H1 (cell line): ENCODE data around the gene DOCK9. TPM values are rescaled to one million over a fixed set of nuclear protein-coding genes. Genes with fewer than 3 reads are reported as not detected.

ENCODE experiments used
- ATF2 ChIP-seq: IDR thresholded peaks from 2 replicates; pipeline ENCODE4 v1.6.1; 2012; ENCODE audit warnings: low read length, inconsistent platforms
- CHD2 ChIP-seq: IDR thresholded peaks from 2 replicates; pipeline ENCODE4 v1.6.1; 2012; ENCODE audit warnings: low read length, improper control_type of control experiment
- CTCF ChIP-seq, 3 experiments: IDR thresholded peaks; 1 replicate in 2 of 3; 2 replicates in 1 of 3; pipeline versions ENCODE4 v1.5.1 to v1.6.1; 2011; ENCODE audit warnings: low read length in 3 of 3, mild to moderate bottlenecking in 3 of 3, inconsistent platforms in 2 of 3, low read depth in 1 of 3, moderate library complexity in 1 of 3; ENCODE audit not compliant: insufficient read depth in 1 of 3; ENCODE audit errors: control extremely low read depth in 1 of 3
- EP300 ChIP-seq, 2 experiments: IDR thresholded peaks; 1 replicate in 1 of 2; 2 replicates in 1 of 2; pipeline ENCODE4 v1.6.1; 2011 to 2012; ENCODE audit warnings: low read depth in 2 of 2, low read length in 2 of 2, mild to moderate bottlenecking in 2 of 2, borderline replicate concordance in 1 of 2, inconsistent platforms in 1 of 2, moderate library complexity in 1 of 2
- HDAC2 ChIP-seq, 2 experiments: fragments of 300-600 bp in 1 of 2; sonication (generic) in 1 of 2; IDR thresholded peaks; 2 replicates each; pipeline ENCODE4 v1.6.1; 2011 to 2012; ENCODE audit warnings: low read depth in 2 of 2, low read length in 2 of 2, mild to moderate bottlenecking in 2 of 2, moderate library complexity in 2 of 2, borderline replicate concordance in 1 of 2, inconsistent platforms in 1 of 2
- NANOG ChIP-seq: IDR thresholded peaks from 2 replicates; pipeline ENCODE4 v1.6.1; 2011; ENCODE audit warnings: low read length, low read depth, mild to moderate bottlenecking, inconsistent platforms; ENCODE audit not compliant: insufficient read depth, poor library complexity, severe bottlenecking
- SIX5 ChIP-seq: IDR thresholded peaks from 2 replicates; pipeline ENCODE4 v1.6.1; 2011; ENCODE audit warnings: mild to moderate bottlenecking, low read depth, low read length
- SP4 ChIP-seq: IDR thresholded peaks from 2 replicates; pipeline ENCODE4 v1.6.1; 2012; ENCODE audit warnings: low read length, inconsistent platforms
- USF2 ChIP-seq: IDR thresholded peaks from 2 replicates; pipeline ENCODE4 v1.6.1; 2011; ENCODE audit warnings: low read length, improper control_type of control experiment
- polyA plus RNA-seq, 7 experiments: library from polyadenylated mRNA; depleted of rRNA in 3 of 7; stranded (reverse) in 5 of 7; unstranded in 2 of 7; fragments of >200 nt in 5 of 7; fragments of 200-250 nt in 2 of 7; gene quantifications; 1 replicate in 5 of 7; 2 replicates in 1 of 7; 4 replicates in 1 of 7; pipeline versions ENCODE4 v1.2.1 to v1.2.3, GENCODE V29; 2011 to 2013; ENCODE audit warnings: missing spikeins in 2 of 7, mixed read lengths in 2 of 7
- total RNA-seq: library from RNA; stranded (reverse); fragmentation: NEBNext Ultra II Directional; extraction: Animal tissue kit (Norgen Biotek cat#: 25700); gene quantifications from 2 replicates; pipeline ENCODE4 v1.2.1, GENCODE V29; 2021

Gene DOCK9
- total and polyA plus RNA-seq, 2 of the 8 experiments (the other 6 are each of a cell fraction or from before 2014, with no cell fraction given) = 21.6 to 31.5 TPM

- no peak for TF ChIP-seq CTCF (IDR thresholded peaks at IDR 0.05; ENCODE audit: control extremely low read depth in 1 of 3, insufficient read depth in 1 of 3, low read depth in 1 of 3, low read length in 3 of 3)
- TF ChIP-seq EP300 (IDR thresholded peaks at IDR 0.05; ENCODE audit: borderline replicate concordance in 1 of 2, low read depth in 2 of 2, low read length in 2 of 2) = no peak
- TF ChIP-seq NANOG = no peak
- no peak for TF ChIP-seq HDAC2 (IDR thresholded peaks at IDR 0.05; ENCODE audit: borderline replicate concordance in 1 of 2, low read depth in 2 of 2, low read length in 2 of 2)
- no peak for TF ChIP-seq ATF2
- TF ChIP-seq CHD2 = no peak
- TF ChIP-seq SIX5 = no peak
- TF ChIP-seq SP4 = no peak
- TF ChIP-seq USF2 = no peak
Measured at GRCh38 chr13:98981369-98982080, 3.7 kb upstream of the DOCK9 start (continued).
